GM12864 (cell line): Measurements from ENCODE around the gene APBB2.

ENCODE experiments used
- DNase-seq: peaks from one replicate; pipeline ENCODE4 v3.0.0-alpha.2; 2011; ENCODE audit warnings: low read depth
- H3K4me3 ChIP-seq: 2 replicates; pipeline ENCODE4 v1.5.1; 2011; ENCODE audit warnings: mild to moderate bottlenecking, low read depth, low read length, control low read depth
- TF ChIP-seq, protein P1 (sequence below): IDR thresholded peaks from 2 replicates; pipeline ENCODE4 v1.5.1; 2011; ENCODE audit warnings: low read depth, mild to moderate bottlenecking, moderate library complexity, low read length, control low read depth, inconsistent platforms; ENCODE audit errors: missing control alignments

Gene APBB2

DNA sequence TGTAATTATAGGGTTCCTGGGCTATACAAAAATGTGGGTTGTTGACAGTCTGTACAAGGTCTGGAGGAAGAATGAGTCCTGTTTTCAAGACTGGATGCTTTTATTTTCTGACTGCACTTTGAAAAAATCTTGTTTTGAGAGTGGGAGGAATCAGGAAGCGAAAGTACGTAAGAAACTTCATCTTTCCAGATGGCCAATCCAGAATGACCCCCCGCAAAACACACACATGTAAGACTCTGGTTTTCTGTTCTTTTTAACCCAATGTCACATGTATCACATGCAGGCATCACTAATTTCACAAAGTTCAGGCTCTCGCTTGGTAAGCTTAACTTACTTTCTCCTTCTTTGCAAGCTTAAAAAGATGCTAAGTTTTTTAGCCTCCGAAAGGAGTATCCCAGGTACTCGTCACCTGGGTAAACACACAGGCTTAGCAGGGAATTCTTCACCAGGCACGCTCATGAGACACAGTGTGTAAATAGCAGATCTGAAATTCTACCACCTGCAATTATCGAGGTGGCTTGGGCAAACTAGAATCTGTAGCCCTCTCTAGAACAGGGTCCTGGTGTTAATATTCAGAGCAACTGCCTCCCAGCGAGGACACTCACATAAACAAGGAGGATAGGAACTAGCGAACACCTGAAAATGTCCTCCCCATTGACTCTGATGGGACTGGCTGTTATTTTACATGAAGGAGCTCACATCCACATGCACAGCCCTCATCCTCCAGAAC is 373.9 kb downstream of the APBB2 start:
- TF ChIP-seq, protein P1, sequence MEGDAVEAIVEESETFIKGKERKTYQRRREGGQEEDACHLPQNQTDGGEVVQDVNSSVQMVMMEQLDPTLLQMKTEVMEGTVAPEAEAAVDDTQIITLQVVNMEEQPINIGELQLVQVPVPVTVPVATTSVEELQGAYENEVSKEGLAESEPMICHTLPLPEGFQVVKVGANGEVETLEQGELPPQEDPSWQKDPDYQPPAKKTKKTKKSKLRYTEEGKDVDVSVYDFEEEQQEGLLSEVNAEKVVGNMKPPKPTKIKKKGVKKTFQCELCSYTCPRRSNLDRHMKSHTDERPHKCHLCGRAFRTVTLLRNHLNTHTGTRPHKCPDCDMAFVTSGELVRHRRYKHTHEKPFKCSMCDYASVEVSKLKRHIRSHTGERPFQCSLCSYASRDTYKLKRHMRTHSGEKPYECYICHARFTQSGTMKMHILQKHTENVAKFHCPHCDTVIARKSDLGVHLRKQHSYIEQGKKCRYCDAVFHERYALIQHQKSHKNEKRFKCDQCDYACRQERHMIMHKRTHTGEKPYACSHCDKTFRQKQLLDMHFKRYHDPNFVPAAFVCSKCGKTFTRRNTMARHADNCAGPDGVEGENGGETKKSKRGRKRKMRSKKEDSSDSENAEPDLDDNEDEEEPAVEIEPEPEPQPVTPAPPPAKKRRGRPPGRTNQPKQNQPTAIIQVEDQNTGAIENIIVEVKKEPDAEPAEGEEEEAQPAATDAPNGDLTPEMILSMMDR = no peak
- H3K4me3 ChIP-seq = no peak overlapping the region
- no peak for DNase-seq

DNA sequence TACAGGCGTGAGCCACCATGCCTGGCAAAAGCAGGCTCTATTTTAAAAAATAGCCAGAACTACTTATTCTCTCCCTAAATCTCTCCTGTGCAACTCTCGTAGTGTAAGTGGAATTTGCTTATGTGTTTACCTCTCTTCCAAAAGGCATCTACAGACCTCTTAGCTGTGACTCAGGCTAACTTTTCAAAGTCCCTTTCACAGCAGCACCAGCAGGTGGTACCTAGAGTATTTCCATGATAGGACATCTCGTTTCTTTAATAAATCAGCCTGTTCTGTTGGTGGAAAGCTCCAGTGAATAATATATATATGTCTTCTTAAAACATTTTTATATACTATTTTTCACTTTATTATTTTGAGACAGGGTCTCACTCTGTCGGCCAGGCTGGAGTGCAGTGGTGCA is 375.6 kb downstream of the APBB2 start:
- H3K4me3 ChIP-seq = no peak overlapping the region
- no peak for DNase-seq
- TF ChIP-seq, protein P1 = no peak

DNA sequence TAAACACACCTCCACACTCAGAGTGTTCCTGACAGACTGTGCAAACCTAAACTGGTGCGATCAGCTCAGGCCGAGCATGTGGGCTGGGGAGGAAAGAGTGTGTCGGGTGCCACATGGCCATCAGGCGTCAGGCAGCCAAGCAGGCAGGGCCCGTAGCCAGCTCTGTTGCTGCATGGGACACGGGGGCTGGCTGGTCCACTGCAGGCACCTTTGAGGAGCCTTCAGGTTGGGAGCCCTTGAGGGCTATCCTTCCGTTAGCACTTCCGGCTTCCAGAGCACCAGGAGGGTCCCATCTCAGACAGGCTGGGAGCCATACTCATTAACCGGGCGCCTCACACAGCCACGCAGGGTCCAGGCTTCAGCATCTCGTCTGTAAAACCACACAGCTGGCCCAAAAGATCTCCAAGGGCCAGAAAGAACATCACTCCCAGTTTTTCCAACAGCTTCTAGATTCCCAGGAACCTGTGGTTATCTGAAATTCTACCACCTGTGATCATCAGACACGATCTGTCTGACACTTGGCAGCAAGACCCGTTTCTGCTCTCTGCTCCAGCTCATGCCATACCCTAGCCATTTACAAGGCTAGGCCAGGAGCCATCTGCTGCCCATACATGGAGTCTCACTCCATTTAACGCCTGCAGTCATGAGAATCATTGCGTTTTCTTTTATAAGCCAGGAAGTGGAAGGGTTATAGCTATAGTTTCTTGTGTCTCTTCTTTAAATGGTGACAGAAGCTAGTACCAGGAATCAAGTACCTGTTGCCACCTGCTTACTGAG is 377.1 kb downstream of the APBB2 start:
- no peak overlapping the region for H3K4me3 ChIP-seq
- TF ChIP-seq, protein P1 = no peak
- no peak for DNase-seq

DNA sequence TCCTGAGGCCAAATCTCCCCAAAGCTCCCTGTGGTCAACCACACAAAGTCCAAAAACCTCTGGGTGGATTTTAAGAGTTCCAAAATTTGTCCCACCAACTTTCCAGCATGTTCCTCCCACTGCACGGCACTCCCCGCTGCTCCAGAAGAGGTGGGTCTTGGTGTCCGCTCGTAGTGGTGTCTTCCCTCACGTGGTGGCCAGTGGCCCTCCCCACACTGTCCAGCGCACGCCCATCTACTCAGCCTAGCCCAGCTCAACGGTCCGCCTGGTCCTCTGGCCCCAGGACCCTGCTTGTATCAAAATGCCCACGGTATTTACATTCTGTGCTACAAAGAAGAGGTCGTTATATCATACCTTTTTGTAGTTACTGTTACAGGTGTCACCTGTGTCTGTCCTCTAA is 381.1 kb downstream of the APBB2 start:
- H3K4me3 ChIP-seq = no peak overlapping the region
- TF ChIP-seq, protein P1 = no peak
- DNase-seq = no peak

DNA sequence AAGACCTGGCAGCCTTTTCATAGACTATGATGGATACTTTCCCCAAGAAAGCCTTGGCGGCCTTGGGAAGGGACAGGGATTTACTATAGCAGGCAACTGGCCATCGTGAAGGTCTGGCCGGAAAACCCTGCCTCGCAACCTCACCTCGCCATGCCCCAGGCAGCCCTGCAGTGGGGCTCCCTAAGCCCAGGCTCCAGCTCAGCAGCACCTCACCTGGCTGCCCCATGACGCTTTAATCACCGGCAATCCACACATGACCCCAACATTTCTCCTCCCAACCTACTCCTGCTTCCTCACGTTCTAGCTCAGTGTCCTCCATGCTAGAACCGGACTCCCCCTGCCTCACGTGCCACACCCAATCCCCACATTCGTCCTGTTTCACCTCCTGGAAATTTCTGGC is 382.2 kb downstream of the APBB2 start:
- DNase-seq = no peak
- TF ChIP-seq, protein P1 = no peak
- H3K4me3 ChIP-seq = no peak overlapping the region

DNA sequence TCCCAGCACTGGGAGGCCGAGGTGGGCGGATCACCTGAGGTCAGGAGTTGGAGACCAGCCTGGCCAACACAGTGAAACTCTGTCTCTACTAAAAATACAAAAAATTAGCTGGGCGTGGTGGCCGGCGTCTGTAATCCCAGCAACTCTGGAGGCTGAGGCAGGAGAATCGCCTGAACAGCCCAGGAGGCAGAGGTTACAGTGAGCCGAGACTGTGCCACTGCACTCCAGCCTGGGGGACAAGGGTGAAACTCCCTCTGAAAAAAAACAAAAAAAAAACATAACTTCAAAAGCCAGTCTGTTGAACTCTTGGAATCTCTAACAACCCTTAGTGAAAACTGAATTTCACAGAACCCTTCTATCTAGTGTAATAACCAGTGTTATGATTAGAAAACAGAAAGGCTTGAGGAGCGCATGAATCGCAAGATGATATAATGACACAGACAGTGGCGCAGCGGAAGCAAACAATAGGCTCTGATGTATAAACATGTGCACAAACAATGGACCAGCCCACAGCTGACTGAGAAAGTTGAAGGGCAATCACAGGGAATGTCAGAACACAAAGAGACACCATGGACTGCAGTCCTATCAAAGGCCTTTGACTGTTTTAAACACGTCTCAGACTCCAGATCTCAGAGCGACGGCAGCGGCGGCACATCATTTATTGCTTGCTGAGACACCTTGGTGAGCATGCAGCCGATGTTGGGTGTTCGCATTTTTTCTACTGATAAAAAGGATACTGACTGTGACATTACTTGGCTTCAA is 383.0 kb downstream of the APBB2 start:
- TF ChIP-seq, protein P1 = no peak
- DNase-seq = no peak
- no peak overlapping the region for H3K4me3 ChIP-seq
